ENCODE measurements around the gene OGDH.

The OGDH gene

DNA sequence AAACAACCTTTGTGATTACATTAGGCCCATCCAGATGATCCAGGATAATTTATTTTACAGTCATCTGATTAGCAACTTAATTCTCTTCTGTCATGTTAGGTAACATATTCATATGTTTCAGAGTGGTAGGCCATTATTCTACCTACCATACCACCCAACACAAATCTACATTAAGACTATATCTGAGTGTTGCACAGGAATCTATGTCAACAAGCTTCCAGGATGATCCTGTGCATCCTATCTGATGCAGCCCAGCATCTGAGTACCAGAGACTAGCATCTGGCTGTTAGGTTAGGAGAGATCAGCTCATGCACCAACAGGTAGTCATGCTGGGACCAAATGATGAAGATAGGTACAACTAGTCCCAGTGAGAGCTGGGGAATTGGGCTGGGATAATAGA lies 31.4 kb upstream of the OGDH start:
- TF ChIP-seq SCRT2 (tag by site-specific recombination; IDR thresholded peaks at IDR 0.05) (peak; percentile 78), ZNF621 (tag by site-specific recombination; IDR thresholded peaks at IDR 0.05) (no peak), SCRT1 (tag by site-specific recombination; IDR thresholded peaks at IDR 0.05; ENCODE audit: borderline replicate concordance) (peak; percentile 13; the same call in 1 of the 2 replicates), ZBTB17 (tag by site-specific recombination; IDR thresholded peaks at IDR 0.05) (peak; percentile 67)
- no peak overlapping the region for H3K4me3 ChIP-seq (ENCODE audit: low read depth, low read length)

DNA sequence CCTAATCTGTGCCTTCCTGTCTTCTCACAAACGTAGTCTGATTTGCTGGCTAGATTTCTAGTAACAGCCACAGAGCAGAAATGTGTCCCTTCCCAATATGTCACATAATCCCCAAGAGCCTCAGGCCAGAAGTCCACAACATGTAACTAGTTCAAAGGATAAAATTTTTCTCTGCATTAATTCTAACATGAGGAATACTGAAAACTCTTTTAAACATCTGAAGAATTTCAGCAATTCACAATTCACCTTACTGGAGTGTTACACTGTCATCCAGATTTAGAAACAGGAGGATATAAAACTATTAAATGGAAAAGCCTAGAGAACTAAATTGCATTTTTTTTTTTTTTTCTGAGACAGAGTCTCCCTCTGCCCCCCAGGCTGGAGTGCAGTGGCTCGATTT lies 30.2 kb upstream of the OGDH start:
- Histone ChIP-seq H3K36me3 (ENCODE audit: control insufficient read depth in 2 of 2, insufficient read depth in 1 of 2, low read length in 2 of 2) (peaks cover 39 to 70% of the 10 kb centered on the region in 2 experiments), H3K4me3 (ENCODE audit: low read depth, low read length) (no peak overlapping the region), H3K4me1 (ENCODE audit: control insufficient read depth, insufficient read depth, low read length) (no peaks in the 10 kb centered on the region), H3K9me3 (ENCODE audit: control insufficient read depth, insufficient read depth, low read depth, low read length) (no peaks in the 10 kb centered on the region), H3K27ac (ENCODE audit: extremely low read depth, low read depth, low read length) (no peak overlapping the region)
- CTCF ChIA-PET, result interaction anchor here (0.6 to 0.7 kb wide), 2 partner anchors 244 to 1533 kb away, joined by 3 to 4 read pairs; no protein-coding TSS in a partner anchor
- POLR2A ChIA-PET, result interaction anchor here (0.7 kb wide), 1 partner anchor 31 kb away, joined by 4 read pairs; no protein-coding TSS in a partner anchor
- TF ChIP-seq, protein P1, sequence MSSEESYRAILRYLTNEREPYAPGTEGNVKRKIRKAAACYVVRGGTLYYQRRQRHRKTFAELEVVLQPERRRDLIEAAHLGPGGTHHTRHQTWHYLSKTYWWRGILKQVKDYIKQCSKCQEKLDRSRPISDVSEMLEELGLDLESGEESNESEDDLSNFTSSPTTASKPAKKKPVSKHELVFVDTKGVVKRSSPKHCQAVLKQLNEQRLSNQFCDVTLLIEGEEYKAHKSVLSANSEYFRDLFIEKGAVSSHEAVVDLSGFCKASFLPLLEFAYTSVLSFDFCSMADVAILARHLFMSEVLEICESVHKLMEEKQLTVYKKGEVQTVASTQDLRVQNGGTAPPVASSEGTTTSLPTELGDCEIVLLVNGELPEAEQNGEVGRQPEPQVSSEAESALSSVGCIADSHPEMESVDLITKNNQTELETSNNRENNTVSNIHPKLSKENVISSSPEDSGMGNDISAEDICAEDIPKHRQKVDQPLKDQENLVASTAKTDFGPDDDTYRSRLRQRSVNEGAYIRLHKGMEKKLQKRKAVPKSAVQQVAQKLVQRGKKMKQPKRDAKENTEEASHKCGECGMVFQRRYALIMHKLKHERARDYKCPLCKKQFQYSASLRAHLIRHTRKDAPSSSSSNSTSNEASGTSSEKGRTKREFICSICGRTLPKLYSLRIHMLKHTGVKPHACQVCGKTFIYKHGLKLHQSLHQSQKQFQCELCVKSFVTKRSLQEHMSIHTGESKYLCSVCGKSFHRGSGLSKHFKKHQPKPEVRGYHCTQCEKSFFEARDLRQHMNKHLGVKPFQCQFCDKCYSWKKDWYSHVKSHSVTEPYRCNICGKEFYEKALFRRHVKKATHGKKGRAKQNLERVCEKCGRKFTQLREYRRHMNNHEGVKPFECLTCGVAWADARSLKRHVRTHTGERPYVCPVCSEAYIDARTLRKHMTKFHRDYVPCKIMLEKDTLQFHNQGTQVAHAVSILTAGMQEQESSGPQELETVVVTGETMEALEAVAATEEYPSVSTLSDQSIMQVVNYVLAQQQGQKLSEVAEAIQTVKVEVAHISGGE (tag by site-specific recombination; conservative IDR thresholded peaks at IDR 0.05; ENCODE audit: low read depth), result no peak
- TF ChIP-seq ZNF133 (tag by site-specific recombination; IDR thresholded peaks at IDR 0.05) (no peak), ZNF174 (tag by site-specific recombination; IDR thresholded peaks at IDR 0.05) (no peak), KLF16 (tag by site-specific recombination; IDR thresholded peaks at IDR 0.05) (no peak), ZNF610 (tag by site-specific recombination; IDR thresholded peaks at IDR 0.05; ENCODE audit: borderline replicate concordance) (no peak), ZNF76 (tag by site-specific recombination; IDR thresholded peaks at IDR 0.05; ENCODE audit: borderline replicate concordance, low read depth) (no peak), ZSCAN16 (tag by site-specific recombination; IDR thresholded peaks at IDR 0.05) (no peak), ZNF416 (tag by site-specific recombination; IDR thresholded peaks at IDR 0.05) (no peak), ZNF777 (tag by site-specific recombination; IDR thresholded peaks at IDR 0.05; ENCODE audit: borderline replicate concordance) (no peak), ZBTB1 (tag by site-specific recombination; IDR thresholded peaks at IDR 0.05) (no peak)
- TF ChIP-seq, protein P2, sequence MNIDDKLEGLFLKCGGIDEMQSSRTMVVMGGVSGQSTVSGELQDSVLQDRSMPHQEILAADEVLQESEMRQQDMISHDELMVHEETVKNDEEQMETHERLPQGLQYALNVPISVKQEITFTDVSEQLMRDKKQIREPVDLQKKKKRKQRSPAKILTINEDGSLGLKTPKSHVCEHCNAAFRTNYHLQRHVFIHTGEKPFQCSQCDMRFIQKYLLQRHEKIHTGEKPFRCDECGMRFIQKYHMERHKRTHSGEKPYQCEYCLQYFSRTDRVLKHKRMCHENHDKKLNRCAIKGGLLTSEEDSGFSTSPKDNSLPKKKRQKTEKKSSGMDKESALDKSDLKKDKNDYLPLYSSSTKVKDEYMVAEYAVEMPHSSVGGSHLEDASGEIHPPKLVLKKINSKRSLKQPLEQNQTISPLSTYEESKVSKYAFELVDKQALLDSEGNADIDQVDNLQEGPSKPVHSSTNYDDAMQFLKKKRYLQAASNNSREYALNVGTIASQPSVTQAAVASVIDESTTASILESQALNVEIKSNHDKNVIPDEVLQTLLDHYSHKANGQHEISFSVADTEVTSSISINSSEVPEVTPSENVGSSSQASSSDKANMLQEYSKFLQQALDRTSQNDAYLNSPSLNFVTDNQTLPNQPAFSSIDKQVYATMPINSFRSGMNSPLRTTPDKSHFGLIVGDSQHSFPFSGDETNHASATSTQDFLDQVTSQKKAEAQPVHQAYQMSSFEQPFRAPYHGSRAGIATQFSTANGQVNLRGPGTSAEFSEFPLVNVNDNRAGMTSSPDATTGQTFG (tag by site-specific recombination; IDR thresholded peaks at IDR 0.05; ENCODE audit: borderline replicate concordance), result no peak

More for the DNA sequence above, 31.4 kb upstream of the OGDH start:
- ChIA-PET POLR2A (interaction anchor here (0.5 to 1.3 kb wide), 5 partner anchors 9 to 310 kb away, joined by 3 to 4 read pairs (median 4); partner anchors contain the start of gene PURB), CTCF (no interaction called here)
- Histone ChIP-seq H3K36me3 (ENCODE audit: control insufficient read depth in 2 of 2, insufficient read depth in 1 of 2, low read length in 2 of 2) (peaks cover 40 to 70% of the 10 kb centered on the region in 2 experiments), H3K27ac (ENCODE audit: extremely low read depth, low read depth, low read length) (no peak overlapping the region), H3K4me1 (ENCODE audit: control insufficient read depth, insufficient read depth, low read length) (no peaks in the 10 kb centered on the region), H3K9me3 (ENCODE audit: control insufficient read depth, insufficient read depth, low read depth, low read length) (no peaks in the 10 kb centered on the region)
